ENCODE data around the gene BBX.
"Not testable (repeated sequence)": the region's sequence is repeated elsewhere in the genome, so short reads cannot be mapped to it uniquely, and the experiment has no call there.

The BBX gene

DNA sequence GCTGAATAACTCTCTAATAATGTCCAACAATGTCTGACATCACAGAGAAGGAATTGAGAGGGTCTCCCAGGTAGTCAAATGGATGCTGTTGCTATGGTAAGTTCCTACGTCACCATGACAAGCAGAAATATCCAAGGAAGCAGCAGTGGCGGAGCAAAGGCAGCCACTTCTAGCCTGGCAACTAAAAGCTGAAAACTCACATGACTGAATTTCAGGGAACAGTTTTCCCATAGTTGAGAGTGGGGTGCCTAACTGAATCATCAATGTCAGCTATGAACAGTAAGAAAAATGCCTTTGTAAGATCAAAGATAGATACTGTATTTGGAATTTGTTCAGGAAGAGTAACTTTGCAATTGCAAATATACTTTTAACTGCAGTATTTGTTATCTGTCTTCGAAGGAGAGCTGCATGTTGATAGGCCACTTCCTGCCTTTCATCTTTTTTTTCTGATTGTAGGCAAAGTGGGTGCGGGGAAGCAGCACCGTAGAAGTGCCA lies 161.7 kb downstream of the BBX start:
- no peak for DNase-seq (ENCODE audit: low spot score)

DNA sequence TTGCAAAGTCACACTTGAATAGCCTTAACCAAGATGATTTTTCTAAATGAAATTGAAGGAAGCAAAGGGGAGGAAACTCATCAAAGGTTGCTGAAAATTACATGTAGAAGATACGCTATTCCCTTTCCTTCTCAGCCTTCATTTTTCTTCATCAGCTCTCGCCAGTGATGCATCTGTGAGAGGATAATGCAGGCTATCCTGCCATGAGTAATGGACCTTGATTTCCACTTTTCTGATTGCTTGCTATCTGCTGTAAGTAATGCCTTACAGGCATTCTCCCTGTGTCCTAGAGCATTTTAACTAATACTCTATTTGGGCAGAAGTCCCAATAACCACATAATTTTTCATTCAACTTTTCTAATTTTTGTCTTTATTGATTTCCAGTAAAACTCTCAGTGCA lies 162.6 kb downstream of the BBX start:
- no peak for DNase-seq (ENCODE audit: low spot score)

DNA sequence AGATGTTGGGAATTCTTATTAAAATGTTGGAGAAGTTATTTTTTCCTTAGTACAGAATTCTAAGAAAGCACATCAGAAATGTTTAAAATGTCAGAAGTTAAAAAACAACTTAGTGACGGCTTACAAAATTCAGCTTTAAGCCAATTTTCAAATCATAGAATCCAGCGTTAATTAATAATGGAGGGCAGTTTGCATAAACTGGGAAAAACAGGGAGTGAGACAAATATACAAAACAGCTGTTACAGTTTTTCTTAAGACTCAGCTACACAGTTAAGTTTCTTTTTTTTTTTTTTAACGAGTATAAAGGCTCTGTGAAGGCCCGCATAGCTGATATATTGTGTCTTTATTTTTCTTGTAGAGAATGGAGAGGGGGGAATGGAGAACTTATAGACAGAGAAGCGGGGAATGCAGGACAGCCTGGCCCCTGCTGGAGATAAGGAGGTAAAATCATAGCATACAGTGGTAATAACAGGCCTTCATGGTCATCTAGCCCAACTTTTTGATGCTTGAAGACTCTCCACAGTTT lies 164.4 kb downstream of the BBX start:
- no peak for DNase-seq (ENCODE audit: low spot score)

DNA sequence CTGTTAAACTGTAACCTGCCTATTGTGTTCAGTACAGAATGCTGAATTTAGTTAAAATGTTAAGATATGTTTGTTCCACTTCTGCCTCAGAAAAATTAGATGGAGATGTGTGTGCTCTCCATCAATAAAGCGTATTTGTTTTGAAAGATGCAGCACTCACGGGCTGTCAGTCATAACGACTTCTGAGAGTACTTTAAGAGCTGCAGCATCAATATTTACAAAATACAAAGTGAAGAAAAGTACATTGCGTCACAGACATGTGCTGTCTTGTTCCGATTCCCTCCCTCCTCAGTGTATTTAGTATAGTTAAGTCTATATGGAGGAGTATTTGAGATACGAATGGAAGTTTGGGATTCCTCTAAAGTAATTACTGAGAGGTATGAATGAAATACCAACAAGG lies 166.6 kb downstream of the BBX start:
- DNase-seq (ENCODE audit: low spot score): no peak

DNA sequence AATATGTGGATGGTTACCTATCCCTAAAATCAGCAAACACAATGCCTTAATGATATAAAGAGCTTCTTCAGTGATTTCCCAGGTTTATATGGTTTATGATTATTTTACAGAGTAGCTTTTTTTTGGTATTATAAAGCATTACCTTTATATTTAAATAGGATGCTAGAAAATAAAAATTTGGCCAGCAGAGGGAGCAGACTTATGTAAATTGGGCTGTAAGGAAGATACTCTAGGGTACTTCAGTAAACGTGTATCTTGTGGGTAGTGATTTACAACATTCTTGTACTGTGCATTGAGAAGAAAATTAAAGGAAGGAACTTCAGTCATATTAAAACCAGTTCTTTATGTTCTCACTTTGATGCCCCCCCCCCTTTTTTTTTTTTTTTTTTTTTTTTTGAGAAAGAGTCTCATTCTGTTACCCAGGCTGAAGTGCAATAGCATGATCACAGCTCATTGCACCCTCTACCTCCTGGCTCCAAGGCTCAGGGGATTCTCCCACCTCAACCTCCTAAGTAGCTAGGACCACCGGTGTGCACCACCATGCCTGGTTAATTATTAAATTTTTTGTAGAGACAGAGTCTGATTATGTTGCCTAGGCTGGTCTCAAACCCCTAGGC lies 167.9 kb downstream of the BBX start:
- DNase-seq (ENCODE audit: low spot score): no peak

DNA sequence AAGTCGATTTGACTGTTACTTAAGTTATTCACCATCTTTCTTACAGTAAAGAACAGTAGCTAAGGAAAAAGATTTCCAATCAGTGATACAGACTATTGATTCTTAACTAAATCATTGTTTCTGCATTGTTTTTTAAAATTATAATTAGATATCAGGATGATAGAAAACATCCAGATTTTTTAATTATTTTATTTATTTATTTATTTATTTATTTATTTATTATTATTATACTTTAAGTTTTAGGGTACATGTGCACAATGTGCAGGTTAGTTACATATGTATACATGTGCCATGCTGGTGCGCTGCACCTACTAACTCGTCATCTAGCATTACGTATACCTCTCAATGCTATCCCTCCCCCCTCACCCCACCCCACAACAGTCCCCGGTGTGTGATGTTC lies 169.2 kb downstream of the BBX start:
- DNase-seq (ENCODE audit: low spot score): not testable (repeated sequence)

DNA sequence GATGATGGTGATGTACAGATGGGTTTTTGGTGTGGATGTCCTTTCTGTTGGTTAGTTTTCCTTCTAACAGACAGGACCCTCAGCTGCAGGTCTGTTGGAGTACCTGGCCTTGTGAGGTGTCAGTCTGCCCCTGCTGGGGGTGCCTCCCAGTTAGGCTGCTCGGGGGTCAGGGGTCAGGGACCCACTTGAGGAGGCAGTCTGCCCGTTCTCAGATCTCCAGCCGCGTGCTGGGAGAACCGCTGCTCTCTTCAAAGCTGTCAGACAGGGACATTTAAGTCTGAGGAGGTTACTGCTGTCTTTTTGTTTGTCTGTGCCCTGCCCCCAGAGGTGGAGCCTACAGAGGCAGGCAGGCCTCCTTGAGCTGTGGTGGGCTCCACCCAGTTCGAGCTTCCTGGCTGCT lies 174.6 kb downstream of the BBX start:
- not testable (repeated sequence) for DNase-seq (ENCODE audit: low spot score)

DNA sequence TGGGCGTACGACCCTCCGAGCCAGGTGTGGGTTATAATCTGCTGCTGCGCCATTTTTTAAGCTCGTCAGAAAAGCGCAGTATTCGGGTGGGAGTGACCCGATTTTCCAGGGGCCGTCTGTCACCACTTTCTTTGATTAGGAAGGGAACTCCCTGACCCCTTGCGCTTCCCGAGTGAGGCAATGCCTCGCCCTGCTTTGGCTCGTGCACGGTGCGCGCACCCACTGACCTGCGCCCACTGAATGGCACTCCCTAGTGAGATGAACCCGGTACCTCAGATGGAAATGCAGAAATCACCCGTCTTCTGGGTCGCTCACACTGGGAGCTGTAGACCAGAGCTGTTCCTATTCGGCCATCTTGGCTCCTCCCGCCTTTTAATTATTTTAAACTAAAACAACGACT lies 175.1 kb downstream of the BBX start:
- peak; percentile 50 for DNase-seq (ENCODE audit: low spot score)

DNA sequence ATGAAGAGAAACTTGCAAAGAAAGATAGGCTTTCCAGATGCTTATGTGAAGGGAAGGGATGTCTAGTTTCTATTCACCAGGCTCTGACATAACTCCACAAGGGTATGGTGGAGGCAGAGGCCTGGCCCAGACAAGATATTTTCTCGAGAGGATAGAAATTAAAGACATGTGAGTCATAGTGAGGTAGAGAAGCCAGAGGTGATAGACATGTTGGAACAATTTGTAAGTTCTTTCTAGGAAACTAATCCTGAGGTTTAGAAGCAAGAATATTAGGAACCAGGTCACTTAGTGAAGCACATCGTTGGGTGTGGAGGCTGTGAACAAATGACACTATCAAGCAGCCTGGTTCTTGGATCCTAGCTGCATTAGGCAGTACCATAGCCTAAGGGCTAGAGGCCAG lies 176.9 kb downstream of the BBX start:
- no peak for DNase-seq (ENCODE audit: low spot score)

DNA sequence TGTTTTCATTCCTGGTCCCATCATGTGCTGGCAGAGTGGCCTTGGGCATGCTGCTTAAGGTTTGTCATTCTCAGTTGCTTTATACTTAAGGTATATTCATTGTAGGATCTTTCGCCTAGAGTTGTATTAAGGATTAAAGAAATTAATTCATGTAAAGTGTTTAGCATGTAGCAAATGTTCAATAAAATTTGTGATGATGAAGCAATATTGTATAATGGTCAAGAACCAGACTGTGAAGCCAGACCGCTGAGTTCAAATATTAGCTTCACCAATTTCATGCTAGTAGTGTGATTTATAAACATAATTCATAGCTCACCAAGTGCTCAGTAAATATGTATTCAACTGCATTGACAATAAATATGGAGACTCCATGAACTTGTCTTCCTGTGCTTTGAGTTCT lies 178.5 kb downstream of the BBX start:
- DNase-seq (ENCODE audit: low spot score): no peak

DNA sequence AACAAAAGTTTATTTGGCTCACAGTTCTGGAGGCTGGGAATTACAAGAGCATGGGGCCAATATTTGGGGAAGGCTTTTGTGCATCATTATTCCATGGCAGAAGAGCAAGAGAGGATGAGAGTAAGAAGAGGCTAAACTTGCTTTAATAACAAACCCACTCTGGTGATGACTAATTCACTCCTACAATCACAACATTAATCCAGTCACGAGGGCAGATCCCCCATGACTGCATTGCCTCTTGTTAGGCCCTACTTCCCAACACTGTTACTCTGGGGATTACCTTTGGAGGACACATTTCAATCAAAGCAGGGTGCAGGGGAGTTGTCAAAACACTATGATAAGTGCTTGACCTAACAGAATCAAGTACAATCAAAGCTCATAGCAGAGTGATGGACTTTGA lies 181.7 kb downstream of the BBX start:
- no peak for DNase-seq (ENCODE audit: low spot score)

DNA sequence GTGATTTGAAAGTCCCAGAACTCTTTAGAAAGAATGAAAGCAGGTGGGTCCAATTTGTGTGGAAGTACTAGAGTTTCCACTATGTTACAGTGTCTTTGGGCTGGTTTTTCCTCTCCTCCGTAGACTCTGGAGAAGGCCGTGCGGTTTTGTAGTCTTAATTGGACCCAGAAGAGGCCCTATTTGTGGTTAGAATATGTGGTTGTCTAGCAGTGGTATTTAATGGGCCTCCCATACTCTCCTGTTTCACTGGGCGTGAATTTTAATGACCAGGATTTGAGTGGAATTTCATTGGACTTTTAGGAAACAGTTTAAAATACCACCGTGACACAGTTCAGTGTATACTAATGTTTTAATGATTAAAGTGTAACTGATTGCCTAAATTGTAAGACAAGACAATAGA lies 182.3 kb downstream of the BBX start:
- no peak for DNase-seq (ENCODE audit: low spot score)

DNA sequence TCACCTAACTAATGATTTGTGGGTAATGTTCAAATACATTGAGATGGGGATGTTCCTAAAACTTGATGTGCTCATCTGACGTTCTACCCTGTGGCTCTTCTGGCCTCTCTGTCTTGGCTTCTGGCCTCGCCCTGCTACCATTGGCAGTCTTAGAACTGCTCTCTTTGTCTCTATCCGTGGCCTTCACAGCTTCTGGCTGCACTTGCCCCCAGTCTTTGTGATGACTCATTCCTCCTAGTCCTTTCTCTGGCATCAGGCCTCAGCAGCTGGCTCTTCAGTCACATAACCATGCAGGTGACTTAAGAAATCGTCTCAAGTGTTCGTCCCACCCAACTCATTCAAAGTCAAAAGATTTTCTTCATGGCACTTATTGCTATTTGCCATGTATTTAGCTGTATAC lies 188.1 kb downstream of the BBX start:
- no peak for DNase-seq (ENCODE audit: low spot score)

DNA sequence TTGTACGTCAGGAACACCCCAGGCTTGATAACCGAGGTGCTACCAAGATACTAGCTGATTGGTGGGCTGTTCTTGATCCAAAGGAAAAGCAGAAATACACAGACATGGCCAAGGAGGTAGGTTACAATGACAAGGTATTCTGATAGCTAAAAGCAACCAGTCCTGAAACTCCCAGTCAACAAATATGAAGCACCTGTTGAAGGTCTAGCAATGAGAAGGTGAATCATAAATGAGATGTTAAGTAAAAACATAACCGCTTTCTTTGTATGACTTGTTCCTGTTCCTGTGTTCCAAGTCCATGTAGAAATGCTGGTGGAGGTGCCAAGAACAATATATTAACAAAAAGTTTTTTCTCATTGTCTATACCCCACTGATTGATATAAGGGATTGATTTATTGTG lies 194.0 kb downstream of the BBX start:
- DNase-seq (ENCODE audit: low spot score): no peak

DNA sequence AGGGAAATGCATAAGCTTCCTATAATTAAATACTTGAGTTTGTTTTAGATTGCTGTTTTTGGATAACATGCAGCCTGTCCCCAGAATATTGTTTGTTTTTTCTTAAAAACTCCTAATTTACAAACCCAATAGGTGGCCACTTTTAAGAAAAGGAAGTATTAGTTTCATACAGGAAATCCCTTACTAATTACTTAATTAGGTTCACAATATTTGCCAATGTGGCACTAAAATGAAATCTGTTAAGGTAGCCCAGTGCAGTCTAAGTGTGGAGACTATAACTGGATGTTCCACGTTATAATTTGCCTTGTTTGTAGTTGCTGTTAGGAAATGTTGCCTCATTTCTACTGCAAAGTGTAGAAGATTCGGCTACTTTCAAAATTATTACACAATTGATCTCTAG lies 195.8 kb downstream of the BBX start:
- DNase-seq (ENCODE audit: low spot score): no peak

DNA sequence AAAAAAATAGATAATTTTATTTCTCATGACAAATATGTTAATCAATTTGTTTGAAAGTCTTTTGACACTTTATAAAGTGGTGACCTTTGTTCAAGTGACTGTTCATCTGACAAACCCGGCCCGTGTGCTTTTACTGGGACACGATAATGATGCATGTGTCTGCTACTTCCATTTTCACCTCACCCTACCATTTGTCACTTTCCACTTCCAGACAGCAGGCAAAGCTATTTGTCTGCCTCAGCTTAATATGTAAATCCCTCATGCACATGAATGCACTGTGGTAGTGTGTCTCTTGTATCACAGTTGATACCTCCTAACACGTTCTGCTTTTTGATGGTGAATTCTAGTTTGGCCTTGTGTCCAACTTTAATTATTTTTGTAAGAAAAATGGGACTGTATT lies 204.3 kb downstream of the BBX start:
- DNase-seq (ENCODE audit: low spot score): no peak

DNA sequence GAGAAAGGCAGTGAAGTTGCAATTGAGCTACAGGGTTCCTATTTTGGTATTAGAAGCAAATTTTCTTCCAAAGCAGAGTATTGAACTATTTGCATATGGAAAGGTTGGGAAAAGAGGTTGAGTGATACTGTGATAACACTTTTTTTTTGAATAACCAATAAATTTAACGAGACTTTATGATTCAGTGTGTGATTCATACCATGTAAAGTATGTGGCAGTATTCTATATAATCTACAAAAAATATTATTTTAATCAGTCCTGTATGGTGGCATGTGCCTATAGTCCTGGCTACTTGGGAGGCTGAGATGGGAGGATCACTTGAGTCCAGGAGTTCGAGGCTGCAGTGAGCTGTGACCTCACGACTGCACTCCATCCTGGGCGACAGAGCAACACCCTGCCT lies 206.9 kb downstream of the BBX start:
- DNase-seq (ENCODE audit: low spot score): no peak

DNA sequence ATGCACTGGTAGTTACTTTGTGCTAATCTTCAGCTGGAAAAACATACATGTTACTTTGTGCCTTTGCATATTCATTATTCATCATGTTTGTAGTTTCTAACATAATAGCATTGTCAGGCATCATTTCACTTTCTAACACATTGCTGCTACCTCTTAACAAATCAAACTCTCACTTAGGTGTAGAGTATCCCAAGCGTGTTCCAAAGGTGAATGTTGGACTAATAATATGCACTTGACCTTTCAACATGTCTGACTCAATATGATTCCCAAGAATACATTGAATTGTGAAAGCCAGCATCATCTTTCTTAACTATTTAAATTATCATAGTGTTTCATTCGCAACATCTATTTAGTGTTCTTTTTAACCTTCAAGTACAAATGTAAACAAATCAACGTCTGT lies 211.6 kb downstream of the BBX start:
- no peak for DNase-seq (ENCODE audit: low spot score)

DNA sequence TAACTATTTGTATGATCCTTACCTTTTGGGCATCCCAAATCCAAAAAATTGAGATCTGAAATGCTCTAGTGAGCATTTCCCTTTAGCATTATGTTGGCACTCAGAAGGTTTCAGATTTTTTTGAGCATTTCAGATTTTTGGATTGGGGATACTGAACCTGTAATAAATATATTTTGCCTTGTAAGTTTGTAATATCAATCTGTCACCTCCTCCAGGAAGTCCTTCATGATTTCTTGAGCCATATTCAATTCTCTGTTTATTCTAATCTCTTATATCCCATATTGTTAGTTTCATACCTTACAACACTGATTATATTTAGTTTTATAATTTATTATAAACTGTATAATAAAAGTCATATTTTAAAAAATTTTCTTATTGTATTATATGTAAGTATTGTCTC lies 215.2 kb downstream of the BBX start:
- no peak for DNase-seq (ENCODE audit: low spot score)

DNA sequence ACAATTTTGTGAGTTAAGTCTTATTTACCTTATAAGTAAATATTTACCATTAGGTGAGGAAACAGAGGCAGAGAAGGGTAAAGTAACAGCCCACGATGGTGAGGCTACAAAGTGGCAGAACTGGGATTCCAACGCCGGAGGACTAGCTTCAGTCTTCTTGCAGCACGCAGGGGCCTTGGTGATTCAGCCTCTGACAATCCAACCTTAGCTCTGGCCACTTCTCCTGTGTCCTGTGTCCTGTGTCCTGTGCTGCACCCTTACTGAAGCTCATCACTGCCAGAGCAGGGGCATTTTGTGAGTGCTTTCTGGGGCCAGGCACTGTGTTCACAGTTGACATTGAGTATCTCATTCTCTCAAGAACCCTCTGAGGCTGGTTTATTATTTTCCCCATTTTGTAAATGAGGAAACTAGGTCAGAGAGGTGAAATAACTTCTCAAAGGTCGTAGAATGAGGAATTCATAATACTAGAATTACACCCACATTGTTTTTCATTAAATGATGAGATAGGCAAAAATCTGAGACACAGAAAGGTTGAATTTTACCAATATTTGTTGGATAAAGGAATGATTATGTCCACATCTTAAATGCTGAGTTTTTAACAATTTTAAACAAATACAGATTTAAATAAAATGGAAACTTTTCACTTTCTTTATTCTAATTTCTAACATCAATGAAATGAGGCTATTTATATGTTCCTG lies 215.9 kb downstream of the BBX start:
- DNase-seq (ENCODE audit: low spot score): no peak

DNA sequence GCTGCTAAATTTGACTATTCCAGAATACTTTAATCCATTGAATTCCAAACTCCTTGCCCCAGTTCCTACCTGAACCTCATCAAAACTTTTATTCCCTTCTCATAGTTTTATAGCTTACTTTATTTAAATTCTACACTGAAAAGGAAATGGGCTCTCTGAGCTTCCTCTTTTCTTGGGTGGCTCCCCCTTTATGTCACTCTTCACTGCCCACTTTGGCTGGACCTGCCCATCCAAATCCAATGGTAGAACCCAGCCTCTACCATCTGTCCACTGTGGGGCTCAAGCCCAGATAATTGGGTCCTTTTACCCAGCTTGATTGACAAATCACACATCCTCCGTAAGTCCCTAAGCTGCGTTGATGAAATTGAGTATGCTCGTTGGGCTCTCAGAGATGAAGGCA lies 216.5 kb downstream of the BBX start:
- DNase-seq (ENCODE audit: low spot score): no peak

DNA sequence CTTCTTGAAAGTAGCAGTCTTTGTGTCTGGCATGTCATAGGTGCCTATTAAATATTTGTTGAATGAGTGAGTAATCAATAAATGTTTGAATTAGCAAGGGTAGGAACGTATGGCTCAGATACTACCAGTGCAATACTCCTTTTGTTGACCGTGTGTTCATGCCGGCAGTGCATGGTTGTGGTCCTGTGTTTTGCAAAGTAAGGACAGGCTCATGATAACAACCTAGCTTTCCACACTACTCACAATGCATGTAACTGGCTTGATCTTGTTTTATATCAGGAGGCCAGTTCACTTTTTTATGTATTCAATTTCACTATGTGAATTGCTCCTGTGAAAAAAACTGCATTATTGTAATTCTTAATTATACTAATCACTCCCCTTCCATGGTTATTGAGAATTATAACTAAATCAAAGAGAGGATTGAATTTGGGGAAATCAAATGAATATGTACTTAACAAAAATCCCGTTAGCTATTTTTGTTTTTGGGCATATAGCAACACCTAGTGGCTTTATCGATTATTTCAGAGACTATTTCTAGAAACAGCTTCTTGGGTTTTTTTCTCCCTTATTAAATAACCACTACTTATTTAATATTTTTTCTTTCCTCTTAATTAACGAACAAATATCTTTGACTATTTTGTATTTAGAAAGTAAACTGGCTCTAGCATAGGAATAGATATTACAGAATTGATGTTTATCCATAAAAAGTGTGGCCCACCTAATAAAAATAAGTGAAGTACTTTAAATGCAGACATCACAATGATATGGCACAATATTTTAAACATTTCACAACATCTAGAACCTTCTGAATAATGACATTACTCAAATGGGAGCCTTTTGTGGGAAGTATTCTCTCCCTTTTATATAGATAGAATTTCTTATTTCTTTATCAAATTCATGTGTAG lies 218.5 kb downstream of the BBX start:
- no peak for DNase-seq (ENCODE audit: low spot score)

DNA sequence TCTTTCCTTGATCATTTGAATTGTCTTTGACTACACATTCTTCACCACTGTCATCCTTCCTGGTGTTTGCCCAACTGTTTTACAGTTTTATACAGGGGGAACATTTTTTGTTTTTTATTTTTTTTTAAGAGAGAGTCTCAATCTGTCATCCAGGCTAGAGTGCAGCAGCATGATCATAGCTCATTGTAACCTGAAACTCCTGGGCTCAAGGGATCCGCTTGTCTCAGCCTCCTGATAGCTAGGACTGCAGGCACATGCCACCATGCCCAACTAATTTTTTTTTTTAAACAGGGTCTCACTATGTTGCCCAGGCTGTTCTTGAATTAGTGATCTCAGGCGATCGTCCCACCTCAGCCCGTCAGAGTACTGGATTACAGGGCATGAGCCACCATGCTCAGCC lies 222.6 kb downstream of the BBX start:
- DNase-seq (ENCODE audit: low spot score): no peak
